IPS-15b (cell line): ENCODE results near the gene CBLB.

Experiments
- H3K27me3 ChIP-seq: one replicate; pipeline ENCODE4 v1.6.1; 2013; ENCODE audit warnings: low read length; ENCODE audit not compliant: control insufficient read depth, insufficient read depth
- H3K36me3 ChIP-seq: one replicate; pipeline ENCODE4 v1.6.1; 2013; ENCODE audit warnings: low read length; ENCODE audit not compliant: control insufficient read depth, insufficient read depth
- H3K4me1 ChIP-seq: one replicate; pipeline ENCODE4 v1.6.1; 2013; ENCODE audit warnings: mild to moderate bottlenecking, low read length; ENCODE audit not compliant: control insufficient read depth, insufficient read depth
- H3K4me3 ChIP-seq: one replicate; pipeline ENCODE4 v1.5.1; 2013; ENCODE audit warnings: low read depth, low read length
- H3K9ac ChIP-seq: one replicate; pipeline ENCODE4 v1.6.1; 2013; ENCODE audit warnings: low read depth, mild to moderate bottlenecking, low read length
- H3K9me3 ChIP-seq: one replicate; pipeline ENCODE4 v1.6.1; 2013; ENCODE audit warnings: mild to moderate bottlenecking, low read length; ENCODE audit not compliant: control insufficient read depth, insufficient read depth

The CBLB gene

GRCh38 chr3:105656651-105657504, 211.9 kb downstream of the CBLB start:
- Histone ChIP-seq H3K9me3 (no peaks in the 10 kb centered on the region), H3K36me3 (no peaks in the 10 kb centered on the region), H3K27me3 (no peaks in the 10 kb centered on the region), H3K4me3 (no peak overlapping the region), H3K4me1 (no peaks in the 10 kb centered on the region), H3K9ac (no peak overlapping the region)

- H3K4me1 ChIP-seq = no peaks in the 10 kb centered on the region
- no peaks in the 10 kb centered on the region for H3K27me3 ChIP-seq
- no peaks in the 10 kb centered on the region for H3K36me3 ChIP-seq
- no peaks in the 10 kb centered on the region for H3K9me3 ChIP-seq
- no peak overlapping the region for H3K4me3 ChIP-seq
- no peak overlapping the region for H3K9ac ChIP-seq
Observed at GRCh38 chr3:105653868-105654267, 214.9 kb downstream of the CBLB start.

GRCh38 chr3:105653166-105653565, 215.6 kb downstream of the CBLB start:
- Histone ChIP-seq H3K27me3 (no peaks in the 10 kb centered on the region), H3K4me3 (no peak overlapping the region), H3K9me3 (no peaks in the 10 kb centered on the region), H3K4me1 (no peaks in the 10 kb centered on the region), H3K36me3 (no peaks in the 10 kb centered on the region), H3K9ac (no peak overlapping the region)

- no peaks in the 10 kb centered on the region for H3K27me3 ChIP-seq
- no peak overlapping the region for H3K4me3 ChIP-seq
- no peak overlapping the region for H3K9ac ChIP-seq
- H3K4me1 ChIP-seq = no peaks in the 10 kb centered on the region
- no peaks in the 10 kb centered on the region for H3K36me3 ChIP-seq
- H3K9me3 ChIP-seq = no peaks in the 10 kb centered on the region
Observed at GRCh38 chr3:105649480-105649879, 219.3 kb downstream of the CBLB start.

- Histone ChIP-seq H3K9me3 (no peaks in the 10 kb centered on the region), H3K4me1 (no peaks in the 10 kb centered on the region), H3K4me3 (no peak overlapping the region), H3K9ac (no peak overlapping the region), H3K36me3 (no peaks in the 10 kb centered on the region), H3K27me3 (no peaks in the 10 kb centered on the region)
Observed at GRCh38 chr3:105647047-105647446, 221.8 kb downstream of the CBLB start.

GRCh38 chr3:105639131-105639530, 229.7 kb downstream of the CBLB start:
- H3K9me3 ChIP-seq = no peaks in the 10 kb centered on the region
- no peak overlapping the region for H3K9ac ChIP-seq
- H3K36me3 ChIP-seq = no peaks in the 10 kb centered on the region
- no peaks in the 10 kb centered on the region for H3K4me1 ChIP-seq
- H3K27me3 ChIP-seq = no peaks in the 10 kb centered on the region
- H3K4me3 ChIP-seq = no peak overlapping the region

- Histone ChIP-seq H3K36me3 (no peaks in the 10 kb centered on the region), H3K4me3 (no peak overlapping the region), H3K9ac (no peak overlapping the region), H3K4me1 (no peaks in the 10 kb centered on the region), H3K27me3 (no peaks in the 10 kb centered on the region), H3K9me3 (no peaks in the 10 kb centered on the region)
Observed at GRCh38 chr3:105634708-105635107, 234.1 kb downstream of the CBLB start.

GRCh38 chr3:105629718-105630117, 239.1 kb downstream of the CBLB start:
- Histone ChIP-seq H3K9ac (no peak overlapping the region), H3K4me1 (no peaks in the 10 kb centered on the region), H3K4me3 (no peak overlapping the region), H3K36me3 (no peaks in the 10 kb centered on the region), H3K27me3 (no peaks in the 10 kb centered on the region), H3K9me3 (no peaks in the 10 kb centered on the region)

GRCh38 chr3:105626739-105627138, 242.1 kb downstream of the CBLB start:
- no peaks in the 10 kb centered on the region for H3K4me1 ChIP-seq
- H3K27me3 ChIP-seq = no peaks in the 10 kb centered on the region
- H3K36me3 ChIP-seq = no peaks in the 10 kb centered on the region
- H3K4me3 ChIP-seq = no peak overlapping the region
- no peak overlapping the region for H3K9ac ChIP-seq
- no peaks in the 10 kb centered on the region for H3K9me3 ChIP-seq

- H3K4me1 ChIP-seq = no peaks in the 10 kb centered on the region
- H3K9me3 ChIP-seq = no peaks in the 10 kb centered on the region
- H3K36me3 ChIP-seq = no peaks in the 10 kb centered on the region
- H3K27me3 ChIP-seq = no peaks in the 10 kb centered on the region
- no peak overlapping the region for H3K4me3 ChIP-seq
- no peak overlapping the region for H3K9ac ChIP-seq
Observed at GRCh38 chr3:105622169-105622568, 246.6 kb downstream of the CBLB start.

- Histone ChIP-seq H3K36me3 (no peaks in the 10 kb centered on the region), H3K9me3 (no peaks in the 10 kb centered on the region), H3K27me3 (no peaks in the 10 kb centered on the region), H3K4me1 (no peaks in the 10 kb centered on the region), H3K4me3 (no peak overlapping the region), H3K9ac (no peak overlapping the region)
Observed at GRCh38 chr3:105620236-105620635, 248.6 kb downstream of the CBLB start.

GRCh38 chr3:105619651-105620050, 249.2 kb downstream of the CBLB start:
- Histone ChIP-seq H3K27me3 (no peaks in the 10 kb centered on the region), H3K9me3 (no peaks in the 10 kb centered on the region)

More at GRCh38 chr3:105619651-105620050, 249.2 kb downstream of the CBLB start:
- H3K36me3 ChIP-seq = no peaks in the 10 kb centered on the region
- no peaks in the 10 kb centered on the region for H3K4me1 ChIP-seq
- H3K9ac ChIP-seq = no peak overlapping the region
- H3K4me3 ChIP-seq = no peak overlapping the region
